T-cell (primary cell): ENCODE results near the gene STK11IP. TPM values are rescaled to one million over a fixed set of nuclear protein-coding genes. Genes with fewer than 3 reads are reported as not detected.

Experiments used
- ATAC-seq, 4 experiments: fragments of 200-7000 bp in 3 of 4; fragments of 150-1000 bp in 1 of 4; cut with Tn5 transposase; replicated peaks in 1 of 4; 1 replicate in 3 of 4; 2 replicates in 1 of 4; pipeline ENCODE4 v1.10.0; 2021; ENCODE audit warnings: moderate library complexity in 3 of 4, mild to moderate bottlenecking in 2 of 4, moderate number of reproducible peaks in 1 of 4
- CTCF ChIA-PET, 2 donors: fragments of 300-600 bp; sonication (Branson Sonifier 250); formaldehyde crosslinking; loops; one replicate each; lab custom pipeline; 2022; ENCODE audit warnings: antibody characterized with exemption in 2 of 2; lab: Charles Lee
- POLR2A ChIA-PET, 2 donors: fragments of 300-600 bp; sonication (Branson Sonifier 250); formaldehyde crosslinking; loops; one replicate each; lab custom pipeline; 2022; ENCODE audit warnings: antibody characterized with exemption in 2 of 2; lab: Charles Lee
- DNase-seq, 35 experiments: peaks; one replicate each; pipeline versions ENCODE4 v3.0.0 to v3.0.0-alpha.2; 2013 to 2023
- H3K27ac ChIP-seq: one replicate; pipeline ENCODE4 v1.5.1; 2013; ENCODE audit warnings: low read length
- H3K27me3 ChIP-seq, 2 experiments: replicated peaks in 1 of 2; 1 replicate in 1 of 2; 2 replicates in 1 of 2; pipeline versions ENCODE4 v1.6.1 to v1.7.0; 2013; ENCODE audit warnings: low read length in 1 of 2, mixed read lengths in 1 of 2; ENCODE audit not compliant: control insufficient read depth in 2 of 2, insufficient read depth in 2 of 2; ENCODE audit errors: extremely low read depth in 1 of 2
- H3K36me3 ChIP-seq, 2 donors: 1 replicate in 1 of 2; 2 replicates in 1 of 2; pipeline versions ENCODE4 v1.6.1 to v1.7.0; 2013; ENCODE audit warnings: low read length in 1 of 2; ENCODE audit not compliant: control insufficient read depth in 2 of 2, insufficient read depth in 1 of 2; ENCODE audit errors: extremely low read depth in 1 of 2
- H3K4me1 ChIP-seq, 2 experiments: 1 replicate in 1 of 2; 2 replicates in 1 of 2; pipeline versions ENCODE4 v1.6.1 to v1.7.0; 2013; ENCODE audit warnings: low read length in 2 of 2, mixed read lengths in 1 of 2; ENCODE audit not compliant: insufficient read depth in 2 of 2, control insufficient read depth in 1 of 2; ENCODE audit errors: extremely low read depth in 1 of 2
- H3K4me3 ChIP-seq, 2 donors: 1 replicate in 1 of 2; 2 replicates in 1 of 2; pipeline versions ENCODE4 v1.5.1 to v1.7.0; 2013; ENCODE audit warnings: mild to moderate bottlenecking in 2 of 2, low read length in 1 of 2, moderate library complexity in 1 of 2; ENCODE audit not compliant: control insufficient read depth in 1 of 2; ENCODE audit errors: extremely low read depth in 1 of 2
- H3K9me3 ChIP-seq: 2 replicates; pipeline ENCODE4 v1.7.0; 2013
- H3K27ac Mint-ChIP-seq, 2 donors: one replicate each; pipeline ENCODE4 v1.8.0; 2020 to 2021; ENCODE audit warnings: mild to moderate bottlenecking in 2 of 2, mixed read lengths in 2 of 2
- H3K27me3 Mint-ChIP-seq, 2 donors: one replicate each; pipeline ENCODE4 v1.8.0; 2021 to 2022; ENCODE audit warnings: mixed read lengths in 2 of 2
- H3K36me3 Mint-ChIP-seq: one replicate; pipeline ENCODE4 v1.8.0; 2021; ENCODE audit warnings: mixed read lengths
- H3K4me1 Mint-ChIP-seq, 3 donors: one replicate each; pipeline ENCODE4 v1.8.0; 2020 to 2022; ENCODE audit warnings: mixed read lengths in 3 of 3, mild to moderate bottlenecking in 1 of 3
- H3K4me3 Mint-ChIP-seq, 3 donors: one replicate each; pipeline ENCODE4 v1.8.0; 2020 to 2022; ENCODE audit warnings: mild to moderate bottlenecking in 3 of 3, mixed read lengths in 3 of 3, moderate library complexity in 3 of 3
- H3K9me3 Mint-ChIP-seq, 3 donors: one replicate each; pipeline ENCODE4 v1.8.0; 2020 to 2022; ENCODE audit warnings: mixed read lengths in 3 of 3
- WGBS: methylation state at CpG from one replicate; pipeline ENCODE4 v1.1.5; 2013; ENCODE audit warnings: missing lambda C conversion rate; ENCODE audit not compliant: insufficient coverage; 5-methylcytosine and 5-hydroxymethylcytosine counted together
- total RNA-seq, 35 experiments: library from RNA in 6 of 35; stranded (reverse) in 6 of 35; fragments of 120-200 nt in 1 of 35; gene quantifications; one replicate each; pipeline versions ENCODE4 v1.2.1 to v1.2.4 and lab custom pipeline; 2013 to 2026

The STK11IP gene
- total RNA-seq, 5 donors from 2014 or later (not counting 1 experiment from before 2014, with no cell fraction given), result 25.9 to 52.8 (median 49.3) TPM

DNA sequence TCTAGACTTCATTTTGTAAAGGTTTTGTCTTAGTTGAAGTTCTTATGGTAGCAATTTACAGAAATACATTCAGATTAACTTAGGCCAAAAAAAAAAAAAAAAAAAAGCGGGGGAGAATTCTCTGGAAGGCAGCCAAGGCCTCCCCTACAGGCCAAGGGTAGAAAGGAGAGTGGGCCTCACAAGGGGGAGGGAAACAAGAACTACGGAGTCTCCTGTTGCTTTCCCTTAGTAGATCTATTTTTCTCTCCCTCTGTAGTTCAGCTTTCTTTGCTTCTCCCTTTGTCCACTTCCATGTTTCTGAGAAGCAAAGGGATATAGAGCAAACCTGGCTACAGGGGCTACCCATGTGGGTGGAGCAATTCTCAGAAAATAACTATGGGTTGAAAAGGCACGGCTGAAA is 2.4 kb upstream of the STK11IP start:
- H3K27me3 ChIP-seq, result peaks cover 0 to 11% of the 10 kb centered on the region in 2 experiments
- H3K36me3 Mint-ChIP-seq, result no peaks in the 10 kb centered on the region
- ATAC-seq (no peak), DNase-seq (no peak)
- 22% methylated on average over 1 of the region's 3 CpGs for WGBS
- POLR2A ChIA-PET, result no interaction called here
- H3K4me3 ChIP-seq, result no peak overlapping the region
- peaks cover 3 to 13% of the 10 kb centered on the region in 2 experiments for H3K4me1 ChIP-seq
- no peak overlapping the region for H3K27ac Mint-ChIP-seq
- no peaks in the 10 kb centered on the region for H3K9me3 ChIP-seq
- H3K4me1 Mint-ChIP-seq, result peaks cover 13 to 24% (median 22%) of the 10 kb centered on the region in 3 donors
- H3K27me3 Mint-ChIP-seq, result peaks cover 11 to 16% of the 10 kb centered on the region in 2 donors
- no peaks in the 10 kb centered on the region for H3K9me3 Mint-ChIP-seq
- H3K4me3 Mint-ChIP-seq, result peak overlapping the region in 1 of 3 donors; percentile 9
- CTCF ChIA-PET, result interaction anchor here (0.5 to 0.7 kb wide), 3 partner anchors 32 to 67 kb away, joined by 3 to 4 read pairs (median 3); no protein-coding TSS in a partner anchor
- H3K27ac ChIP-seq, result no peak overlapping the region
- no peaks in the 10 kb centered on the region for H3K36me3 ChIP-seq

DNA sequence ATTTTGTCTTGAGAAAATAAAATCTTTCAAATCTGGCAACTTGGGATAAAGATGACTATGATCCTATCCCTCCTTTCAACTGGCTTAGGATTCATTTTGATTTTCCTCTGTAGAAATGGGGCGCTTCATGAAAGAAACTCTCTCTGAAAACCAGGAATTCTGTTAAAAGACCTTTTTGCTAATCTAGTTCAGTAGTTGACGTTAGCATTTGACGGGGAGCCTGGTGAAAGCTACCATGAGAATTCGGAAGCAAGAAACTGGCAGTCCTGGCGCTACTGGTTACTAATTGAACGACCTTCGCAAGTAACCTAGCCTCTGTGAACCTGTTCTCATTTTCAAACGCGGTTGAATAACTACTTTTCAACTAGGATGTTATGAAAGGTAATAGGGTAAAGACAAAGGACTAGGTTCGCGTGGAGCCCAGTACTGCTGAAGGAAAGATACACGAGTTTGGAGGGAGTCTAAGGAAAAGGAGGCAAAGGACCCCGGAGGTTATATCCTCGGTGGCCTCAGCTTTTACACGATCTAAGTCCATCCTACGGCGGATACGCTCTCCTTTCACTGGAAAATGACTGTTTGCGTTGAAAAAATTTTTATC is 604 bp upstream of the STK11IP start:
- peak overlapping the region; percentile 65 for H3K27ac ChIP-seq
- H3K4me3 ChIP-seq, result peak overlapping the region; percentile 82 to 100
- H3K27me3 ChIP-seq, result peaks cover 0 to 7% of the 10 kb centered on the region in 2 experiments
- Mint-ChIP-seq H3K36me3 (peaks cover 13% of the 10 kb centered on the region), H3K27me3 (peaks cover 11 to 12% of the 10 kb centered on the region in 2 donors), H3K27ac (peak overlapping the region; percentile 88 to 97), H3K4me1 (peaks cover 18 to 24% (median 22%) of the 10 kb centered on the region in 3 donors), H3K9me3 (no peaks in the 10 kb centered on the region), H3K4me3 (peak overlapping the region; percentile 93 to 95 (median 93))
- 41% methylated on average over 9 of the region's 19 CpGs for WGBS
- ChIA-PET CTCF (interaction anchor here (0.6 to 1.1 kb wide), 3 partner anchors 45 to 720 kb away, joined by 3 read pairs; no protein-coding TSS in a partner anchor), POLR2A (interaction anchor here in 1 of 2 donors (1.0 kb wide), 1 partner anchor 212 kb away, joined by 4 read pairs; no protein-coding TSS in a partner anchor)
- ATAC-seq (peak in 3 of 4 experiments; percentile 1 to 4 (median 2)), DNase-seq (no peak)
- H3K36me3 ChIP-seq, result peaks cover 3 to 11% of the 10 kb centered on the region in 2 donors
- H3K4me1 ChIP-seq, result peaks cover 3 to 13% of the 10 kb centered on the region in 2 experiments
- no peaks in the 10 kb centered on the region for H3K9me3 ChIP-seq

DNA sequence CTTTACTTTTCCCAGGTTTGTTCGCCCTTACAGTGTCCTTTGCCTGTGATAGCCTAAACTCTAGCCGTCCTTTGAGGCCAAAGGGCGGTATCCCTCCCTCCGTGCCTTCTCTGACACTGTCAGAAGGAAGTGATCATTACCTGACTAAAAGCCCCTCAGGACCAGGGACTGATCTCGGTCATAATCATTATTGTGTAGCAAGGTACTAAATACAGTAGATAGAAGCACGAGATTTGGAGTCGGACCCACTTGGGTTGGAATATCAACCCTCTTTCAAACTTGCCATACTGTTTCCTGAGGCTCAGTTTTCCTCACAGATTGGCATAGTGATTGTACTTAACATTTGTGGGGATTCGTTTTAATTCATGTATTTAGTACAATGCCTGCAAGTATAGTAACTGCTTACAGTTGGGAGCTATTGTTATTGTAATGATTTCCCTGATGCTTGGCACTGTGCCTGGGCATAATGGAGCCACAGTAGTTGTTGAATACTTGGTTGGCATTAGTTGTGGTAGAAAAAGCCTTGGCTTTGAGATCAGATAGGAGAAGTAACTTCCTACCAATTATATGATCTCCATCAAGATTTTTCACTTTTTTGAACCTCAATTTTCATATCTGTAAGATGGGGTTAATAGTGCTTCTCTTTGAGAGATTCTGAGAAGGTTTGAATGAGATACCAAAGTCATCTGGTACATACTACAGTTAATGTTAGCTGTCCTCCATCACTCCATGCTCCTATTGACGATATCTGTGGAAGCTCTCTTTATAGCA is 836 bp downstream of the STK11IP start:
- Mint-ChIP-seq H3K9me3 (no peaks in the 10 kb centered on the region), H3K4me3 (peak overlapping the region; percentile 93 to 95 (median 93))
- WGBS, result 50% methylated on average over 2 of the region's 9 CpGs

DNA sequence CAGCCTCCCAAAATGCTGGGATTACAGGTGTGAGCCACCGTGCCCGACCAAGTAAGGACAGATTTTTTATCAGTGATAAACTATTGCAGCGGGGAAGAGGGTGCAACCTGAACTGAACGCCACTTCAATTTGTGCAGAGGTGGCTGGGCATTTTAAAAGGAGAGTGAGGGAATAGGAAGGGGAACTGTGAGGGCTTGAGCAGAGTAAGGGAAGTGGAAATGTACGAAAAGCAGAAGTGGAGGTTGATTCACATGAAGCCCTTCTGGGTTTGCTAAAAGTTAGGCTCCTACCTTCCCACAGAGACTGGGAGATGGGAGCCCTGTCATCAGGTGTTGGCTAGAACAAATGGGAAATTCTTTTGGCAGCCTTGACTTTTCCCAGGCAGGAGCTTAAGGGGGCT is 6.1 kb downstream of the STK11IP start:
- Mint-ChIP-seq H3K27ac (no peak overlapping the region), H3K4me1 (peaks cover 7 to 12% (median 7%) of the 10 kb centered on the region in 3 donors)

More for the DNA sequence above, 836 bp downstream of the STK11IP start:
- Mint-ChIP-seq H3K36me3 (peaks cover 18% of the 10 kb centered on the region), H3K4me1 (peaks cover 18 to 24% (median 22%) of the 10 kb centered on the region in 3 donors), H3K27ac (peak overlapping the region; percentile 88 to 97), H3K27me3 (peaks cover 0 to 5% of the 10 kb centered on the region in 2 donors)
- H3K4me3 ChIP-seq, result peak overlapping the region; percentile 82 to 100
- peaks cover 13 to 18% of the 10 kb centered on the region in 2 donors for H3K36me3 ChIP-seq
- H3K27ac ChIP-seq, result peak overlapping the region; percentile 65
- no peak for ATAC-seq
- no peak for DNase-seq
- H3K9me3 ChIP-seq, result no peaks in the 10 kb centered on the region
- ChIA-PET CTCF (interaction anchor here in 1 of 2 donors (0.7 kb wide), 1 partner anchor 1975 kb away, joined by 4 read pairs; no protein-coding TSS in a partner anchor), POLR2A (interaction anchor here in 1 of 2 donors (0.6 kb wide), 1 partner anchor 14 kb away, joined by 4 read pairs; no protein-coding TSS in a partner anchor)
- H3K4me1 ChIP-seq, result peaks cover 3 to 13% of the 10 kb centered on the region in 2 experiments
- H3K27me3 ChIP-seq, result peaks cover 0 to 2% of the 10 kb centered on the region in 2 experiments

DNA sequence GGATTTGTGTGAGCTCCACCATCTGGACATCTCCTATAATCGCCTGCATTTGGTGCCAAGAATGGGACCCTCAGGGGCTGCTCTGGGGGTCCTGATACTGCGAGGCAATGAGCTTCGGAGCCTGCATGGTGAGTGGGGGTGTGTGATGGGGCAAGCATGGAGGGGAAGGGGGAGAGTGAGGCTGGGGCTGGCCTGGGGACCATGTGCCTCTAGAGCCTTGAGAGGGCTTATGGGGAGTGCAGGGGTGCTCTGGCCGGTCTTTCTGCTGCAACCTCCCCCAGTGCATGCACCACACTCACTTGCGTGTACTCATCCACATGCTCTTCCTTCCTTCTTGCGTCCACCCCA is 7.9 kb downstream of the STK11IP start:
- Histone ChIP-seq H3K27ac (no peak overlapping the region), H3K36me3 (peaks cover 21 to 63% of the 10 kb centered on the region in 2 donors), H3K27me3 (no peaks in the 10 kb centered on the region), H3K4me3 (no peak overlapping the region), H3K4me1 (no peaks in the 10 kb centered on the region), H3K9me3 (no peaks in the 10 kb centered on the region)
- H3K36me3 Mint-ChIP-seq, result peaks cover 60% of the 10 kb centered on the region
- DNase-seq (no peak), ATAC-seq (no peak)
- no peaks in the 10 kb centered on the region for H3K27me3 Mint-ChIP-seq
- H3K9me3 Mint-ChIP-seq, result no peaks in the 10 kb centered on the region
- no peak overlapping the region for H3K27ac Mint-ChIP-seq
- H3K4me3 Mint-ChIP-seq, result no peak overlapping the region
- POLR2A ChIA-PET, result no interaction called here
- H3K4me1 Mint-ChIP-seq, result peaks cover 0 to 4% (median 2%) of the 10 kb centered on the region in 3 donors
- WGBS, result no CpG with 5 or more reads among the region's 6 CpGs
- CTCF ChIA-PET, result no interaction called here

More for the DNA sequence above, 6.1 kb downstream of the STK11IP start:
- Histone ChIP-seq H3K27me3 (no peaks in the 10 kb centered on the region), H3K9me3 (no peaks in the 10 kb centered on the region), H3K4me3 (no peak overlapping the region), H3K4me1 (no peaks in the 10 kb centered on the region), H3K36me3 (peaks cover 21 to 56% of the 10 kb centered on the region in 2 donors), H3K27ac (no peak overlapping the region)
- ATAC-seq (no peak), DNase-seq (no peak)
- POLR2A ChIA-PET, result no interaction called here
- CTCF ChIA-PET, result no interaction called here
- 46% methylated on average over 4 of the region's 5 CpGs for WGBS
- Mint-ChIP-seq H3K4me3 (no peak overlapping the region), H3K9me3 (no peaks in the 10 kb centered on the region), H3K27me3 (no peaks in the 10 kb centered on the region), H3K36me3 (peaks cover 54% of the 10 kb centered on the region)

DNA sequence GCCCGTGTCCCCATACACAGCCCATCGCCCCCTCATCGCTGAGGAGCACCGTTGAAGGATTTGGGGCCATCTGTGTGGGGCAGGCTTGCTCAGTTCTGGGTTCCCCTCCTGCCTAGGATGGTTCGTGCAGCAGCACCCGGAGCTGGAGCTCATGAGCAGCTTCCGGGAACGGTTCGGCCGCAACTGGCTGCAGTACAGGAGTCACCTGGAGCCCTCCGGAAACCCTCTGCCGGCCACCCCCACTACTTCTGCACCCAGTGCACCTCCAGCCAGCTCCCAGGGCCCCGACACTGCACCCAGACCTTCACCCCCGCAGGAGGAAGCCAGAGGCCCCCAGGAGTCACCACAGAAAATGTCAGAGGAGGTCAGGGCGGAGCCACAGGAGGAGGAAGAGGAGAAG is 10.3 kb downstream of the STK11IP start:
- Mint-ChIP-seq H3K27me3 (no peaks in the 10 kb centered on the region), H3K4me1 (peaks cover 10 to 14% (median 12%) of the 10 kb centered on the region in 3 donors), H3K27ac (no peak overlapping the region), H3K36me3 (peaks cover 63% of the 10 kb centered on the region), H3K4me3 (no peak overlapping the region), H3K9me3 (no peaks in the 10 kb centered on the region)
- Histone ChIP-seq H3K36me3 (peaks cover 13 to 60% of the 10 kb centered on the region in 2 donors), H3K4me1 (peaks cover 2 to 11% of the 10 kb centered on the region in 2 experiments), H3K4me3 (no peak overlapping the region), H3K27ac (no peak overlapping the region), H3K9me3 (no peaks in the 10 kb centered on the region), H3K27me3 (no peaks in the 10 kb centered on the region)
- 96% methylated on average over 12 of the region's 15 CpGs for WGBS
- CTCF ChIA-PET, result no interaction called here
- ATAC-seq (no peak), DNase-seq (no peak)
- POLR2A ChIA-PET, result no interaction called here
